Astrocyte of the spinal cord (primary cell): ENCODE results near the gene DHRS7C.

Source experiments
- DNase-seq: peaks from one replicate; pipeline ENCODE4 v3.0.0; 2011; ENCODE audit warnings: low read depth, low spot score
- H3K4me3 ChIP-seq: 2 replicates; pipeline ENCODE4 v1.5.1; 2011; ENCODE audit warnings: low read depth, mild to moderate bottlenecking, low read length, moderate library complexity
- in situ Hi-C: cut with HindIII; loops from 2 replicates; pipeline ENCODE4 v1.10.0; 2017; ENCODE audit warnings: low sequenced_read_pairs
- TF ChIP-seq, protein P1 (sequence below): IDR thresholded peaks from 2 replicates; pipeline ENCODE4 v1.5.1; 2012; ENCODE audit warnings: low read depth, mild to moderate bottlenecking, low read length, inconsistent platforms

Gene DHRS7C

DNA sequence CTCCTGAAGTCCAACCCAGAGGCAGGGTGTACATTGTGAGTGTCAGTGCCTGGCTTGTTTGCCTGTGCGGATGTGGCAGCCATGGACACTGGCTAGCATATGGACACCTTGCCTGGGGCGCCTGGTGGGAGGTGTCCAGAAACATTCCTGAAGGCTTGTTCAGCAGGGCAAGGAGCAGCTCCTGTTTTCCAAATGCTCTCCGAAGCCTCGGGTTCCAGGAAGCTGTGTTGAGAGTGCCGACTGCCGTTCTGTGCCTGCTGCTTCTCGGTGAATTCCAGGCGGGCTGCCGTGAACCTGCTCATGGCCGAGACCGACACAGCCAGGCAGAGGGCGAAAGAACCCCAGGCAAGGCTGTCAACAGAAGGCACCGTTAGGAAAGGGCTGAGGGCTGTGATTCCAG is 10.9 kb upstream of the DHRS7C start:
- DNase-seq: peak; percentile 1
- TF ChIP-seq, protein P1, sequence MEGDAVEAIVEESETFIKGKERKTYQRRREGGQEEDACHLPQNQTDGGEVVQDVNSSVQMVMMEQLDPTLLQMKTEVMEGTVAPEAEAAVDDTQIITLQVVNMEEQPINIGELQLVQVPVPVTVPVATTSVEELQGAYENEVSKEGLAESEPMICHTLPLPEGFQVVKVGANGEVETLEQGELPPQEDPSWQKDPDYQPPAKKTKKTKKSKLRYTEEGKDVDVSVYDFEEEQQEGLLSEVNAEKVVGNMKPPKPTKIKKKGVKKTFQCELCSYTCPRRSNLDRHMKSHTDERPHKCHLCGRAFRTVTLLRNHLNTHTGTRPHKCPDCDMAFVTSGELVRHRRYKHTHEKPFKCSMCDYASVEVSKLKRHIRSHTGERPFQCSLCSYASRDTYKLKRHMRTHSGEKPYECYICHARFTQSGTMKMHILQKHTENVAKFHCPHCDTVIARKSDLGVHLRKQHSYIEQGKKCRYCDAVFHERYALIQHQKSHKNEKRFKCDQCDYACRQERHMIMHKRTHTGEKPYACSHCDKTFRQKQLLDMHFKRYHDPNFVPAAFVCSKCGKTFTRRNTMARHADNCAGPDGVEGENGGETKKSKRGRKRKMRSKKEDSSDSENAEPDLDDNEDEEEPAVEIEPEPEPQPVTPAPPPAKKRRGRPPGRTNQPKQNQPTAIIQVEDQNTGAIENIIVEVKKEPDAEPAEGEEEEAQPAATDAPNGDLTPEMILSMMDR: no peak
- no peak overlapping the region for H3K4me3 ChIP-seq
- in situ Hi-C loops: no loop called here

DNA sequence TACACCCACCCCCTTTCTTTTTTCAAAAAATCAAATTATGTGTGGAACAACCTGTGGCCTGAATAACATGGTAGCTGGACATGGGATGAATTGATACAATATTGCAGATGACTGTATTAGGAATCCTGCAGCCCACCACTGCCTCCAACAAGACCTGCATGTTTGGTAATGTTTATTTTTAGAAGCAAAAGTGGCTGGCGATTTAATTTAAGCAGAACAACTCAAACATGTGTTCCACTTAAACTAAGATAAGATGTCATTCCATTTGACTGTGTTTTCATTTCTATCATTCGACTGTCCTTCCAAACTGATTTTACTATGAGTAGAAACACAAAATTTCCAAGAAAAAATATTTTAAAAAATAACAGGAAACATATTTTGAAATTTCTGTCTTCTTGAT is 10.1 kb upstream of the DHRS7C start:
- DNase-seq: no peak
- H3K4me3 ChIP-seq: no peak overlapping the region
- in situ Hi-C loops: no loop called here
- TF ChIP-seq, protein P1: no peak

DNA sequence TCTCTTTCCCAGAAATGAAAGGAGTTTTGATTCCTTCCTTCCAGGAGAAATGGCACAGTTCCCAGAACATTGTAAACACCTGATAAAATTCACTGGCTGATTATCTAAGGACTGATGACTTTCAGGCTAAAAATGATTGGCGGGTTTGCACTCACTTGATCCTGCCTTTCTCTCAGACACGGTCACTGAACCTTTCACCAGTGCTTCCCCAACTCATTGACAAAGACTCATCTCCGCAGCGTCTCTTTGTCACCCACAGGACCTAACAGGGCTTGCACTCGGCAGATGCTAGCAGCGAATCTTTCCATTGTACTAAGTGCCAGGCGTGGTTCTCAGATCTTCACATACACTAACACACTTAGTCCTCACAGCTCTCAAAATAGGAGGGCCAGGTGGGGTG is 7.3 kb upstream of the DHRS7C start:
- in situ Hi-C loops: no loop called here
- TF ChIP-seq, protein P1: no peak
- DNase-seq: no peak
- H3K4me3 ChIP-seq: no peak overlapping the region

DNA sequence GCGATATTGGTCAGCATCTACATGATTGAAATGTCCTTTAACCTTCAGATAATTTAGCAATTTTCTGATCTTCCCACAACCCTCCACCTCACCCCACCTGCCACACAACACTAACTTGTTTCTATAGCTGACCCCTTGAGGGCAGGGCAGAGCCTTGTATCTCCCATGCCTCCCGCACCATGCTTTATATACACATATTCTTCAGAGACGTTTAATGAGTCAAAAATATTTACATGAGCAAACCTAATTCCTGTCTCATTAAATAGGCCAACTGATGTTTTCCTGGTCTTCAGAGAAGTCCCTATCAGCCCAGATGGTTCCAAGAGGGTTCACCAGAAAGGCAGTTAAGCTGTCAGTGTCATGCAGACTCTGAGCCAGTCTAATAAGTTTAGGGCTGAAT is 6.6 kb upstream of the DHRS7C start:
- in situ Hi-C loops: no loop called here
- no peak overlapping the region for H3K4me3 ChIP-seq
- TF ChIP-seq, protein P1: no peak
- no peak for DNase-seq

DNA sequence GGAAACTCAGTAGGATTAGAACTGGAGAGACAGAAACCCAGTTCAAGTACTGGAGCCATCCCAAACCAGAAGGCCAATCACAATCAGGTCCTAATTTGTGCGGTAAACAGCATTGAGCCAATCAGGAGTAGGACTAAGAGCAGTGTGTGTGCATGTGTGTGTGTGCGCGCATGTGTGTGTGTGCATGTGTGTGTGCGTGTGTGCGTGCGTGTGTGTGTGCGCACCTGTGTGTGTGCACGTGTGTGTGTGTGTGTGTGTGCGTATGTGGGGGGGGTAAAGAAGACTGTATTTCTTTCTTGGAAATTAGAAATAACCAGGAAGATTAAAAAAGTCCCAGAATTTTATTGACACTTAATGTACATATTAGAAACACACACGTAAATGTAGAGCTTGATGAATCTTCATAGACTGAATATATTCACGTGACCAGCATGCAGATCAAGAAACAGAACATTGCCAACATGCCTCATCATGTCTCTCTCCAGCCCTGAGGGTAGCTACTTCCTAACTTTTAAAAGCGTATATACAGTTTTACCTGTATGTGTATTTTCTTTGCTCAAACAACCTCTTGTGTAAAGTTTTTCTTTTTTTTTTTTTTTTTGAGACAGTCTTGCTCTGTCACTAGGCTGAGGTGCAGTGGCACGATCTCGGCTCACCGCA is 919 bp upstream of the DHRS7C start:
- in situ Hi-C loops: no loop called here
- no peak for DNase-seq
- no peak overlapping the region for H3K4me3 ChIP-seq
- TF ChIP-seq, protein P1: no peak

DNA sequence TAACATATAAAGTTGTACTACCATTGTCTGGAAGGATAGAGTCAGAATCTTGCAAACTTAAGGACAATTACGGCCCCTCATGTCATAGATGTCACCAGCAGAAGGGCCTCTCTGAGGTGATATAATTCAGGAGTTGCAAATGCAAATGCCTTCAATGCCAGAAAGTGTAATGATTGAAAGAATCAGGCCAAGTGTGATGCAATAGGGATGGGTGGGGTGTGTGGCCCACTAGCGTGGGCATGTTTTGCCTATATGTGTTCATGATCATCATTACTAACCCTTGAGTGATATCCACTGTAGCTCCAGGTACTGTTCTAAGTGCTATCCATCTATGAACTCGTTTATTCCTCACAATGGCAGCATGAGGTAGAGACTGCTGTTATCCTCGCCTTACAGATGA is 1.1 kb downstream of the DHRS7C start:
- TF ChIP-seq, protein P1: no peak
- no peak for DNase-seq
- in situ Hi-C loops: no loop called here
- H3K4me3 ChIP-seq: no peak overlapping the region
